Fibroblast of the aortic adventitia (primary cell): ENCODE data around the gene LMX1B. TPM values are rescaled to one million over a fixed set of nuclear protein-coding genes. Genes with fewer than 3 reads are reported as not detected.
"Not testable (repeated sequence)": the region's sequence is repeated elsewhere in the genome, so short reads cannot be mapped to it uniquely, and the experiment has no call there.

Source experiments
- DNase-seq: peaks from one replicate; pipeline ENCODE4 v3.0.0-alpha.2; 2010; ENCODE audit warnings: low read depth
- H3K4me3 ChIP-seq: 2 replicates; pipeline ENCODE4 v1.5.1; 2011; ENCODE audit warnings: low read depth, mild to moderate bottlenecking, control low read depth, low read length, moderate library complexity
- CTCF ChIP-seq: IDR thresholded peaks from 2 replicates; pipeline ENCODE4 v1.5.1; 2011; ENCODE audit warnings: mild to moderate bottlenecking, low read length, control low read depth, inconsistent platforms; ENCODE audit not compliant: insufficient read depth
- total RNA-seq: library from RNA; depleted of rRNA; stranded (reverse); fragments of >200 nt; gene quantifications from 2 replicates; pipeline ENCODE4 v1.2.3, GENCODE V29; 2012; ENCODE audit warnings: low replicate concordance

LMX1B gene
- total RNA-seq, 1 donor = not detected

DNA sequence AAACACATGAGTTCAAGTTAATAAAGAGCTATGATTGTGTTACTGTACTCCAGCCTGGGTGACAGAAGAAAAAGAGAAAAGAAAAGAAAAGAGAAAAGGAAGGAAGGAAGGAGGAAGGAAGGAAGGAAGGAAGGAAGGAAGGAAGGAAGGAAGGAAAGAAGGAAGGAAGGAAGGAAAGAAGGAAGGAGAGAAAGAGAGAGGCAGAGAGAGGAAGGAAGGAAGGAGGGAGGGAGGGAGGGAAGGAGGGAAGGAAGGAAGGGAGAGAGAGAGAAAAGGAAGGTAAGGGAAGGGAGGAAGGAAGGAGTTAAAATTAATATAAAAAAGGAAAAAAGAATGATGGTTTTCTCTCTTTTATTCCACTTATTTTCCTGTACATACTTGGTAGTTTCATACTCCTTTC lies 101.7 kb downstream of the LMX1B start:
- DNase-seq = no peak
- TF ChIP-seq CTCF = no peak
- H3K4me3 ChIP-seq = no peak overlapping the region

- H3K4me3 ChIP-seq, DNase-seq: not testable (repeated sequence)
These were observed 103.7 kb downstream of the LMX1B start for GRCh38 chr9:126717441-126717840.

DNA sequence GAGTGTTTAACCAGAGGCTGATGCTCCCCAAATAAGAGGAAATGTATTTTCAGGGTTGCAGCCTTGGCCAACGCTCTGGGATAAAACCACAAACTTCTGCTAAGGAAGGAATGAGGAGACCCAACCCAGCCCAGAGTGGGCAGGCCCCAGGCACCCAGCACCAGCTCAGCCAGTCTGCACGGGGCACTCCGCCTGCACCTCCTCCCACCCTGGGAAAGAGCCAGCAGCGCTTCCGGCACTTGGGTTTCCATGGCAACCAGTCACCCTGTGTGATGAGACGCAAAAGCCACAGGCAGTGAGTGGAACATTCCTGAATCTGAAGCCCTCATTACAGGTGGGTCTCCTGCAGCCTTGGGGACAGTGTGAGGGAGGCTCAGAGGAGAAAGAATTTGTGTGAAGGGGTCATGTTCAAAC lies 105.9 kb downstream of the LMX1B start:
- no peak overlapping the region for H3K4me3 ChIP-seq
- no peak for TF ChIP-seq CTCF
- no peak for DNase-seq

DNA sequence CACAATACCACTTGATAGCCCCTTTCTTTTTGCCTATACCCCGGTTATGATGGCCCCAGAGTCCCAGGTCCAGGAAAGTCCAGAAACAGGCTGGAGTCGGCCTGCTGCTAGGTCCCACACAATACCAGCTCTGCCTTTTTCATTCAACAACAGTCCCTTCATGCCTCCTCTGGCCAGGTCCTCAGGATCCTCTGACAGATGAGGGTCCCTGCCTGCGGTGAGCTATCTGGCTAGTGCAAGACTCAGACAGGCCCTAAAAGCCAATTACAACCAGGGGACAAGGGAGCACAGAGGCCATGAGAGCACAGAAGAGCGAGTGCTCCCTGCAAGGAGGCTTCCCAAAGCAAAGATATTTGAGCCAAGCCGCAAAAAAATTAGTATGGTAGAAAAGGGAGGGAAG lies 106.3 kb downstream of the LMX1B start:
- DNase-seq = no peak
- TF ChIP-seq CTCF = no peak
- no peak overlapping the region for H3K4me3 ChIP-seq

DNA sequence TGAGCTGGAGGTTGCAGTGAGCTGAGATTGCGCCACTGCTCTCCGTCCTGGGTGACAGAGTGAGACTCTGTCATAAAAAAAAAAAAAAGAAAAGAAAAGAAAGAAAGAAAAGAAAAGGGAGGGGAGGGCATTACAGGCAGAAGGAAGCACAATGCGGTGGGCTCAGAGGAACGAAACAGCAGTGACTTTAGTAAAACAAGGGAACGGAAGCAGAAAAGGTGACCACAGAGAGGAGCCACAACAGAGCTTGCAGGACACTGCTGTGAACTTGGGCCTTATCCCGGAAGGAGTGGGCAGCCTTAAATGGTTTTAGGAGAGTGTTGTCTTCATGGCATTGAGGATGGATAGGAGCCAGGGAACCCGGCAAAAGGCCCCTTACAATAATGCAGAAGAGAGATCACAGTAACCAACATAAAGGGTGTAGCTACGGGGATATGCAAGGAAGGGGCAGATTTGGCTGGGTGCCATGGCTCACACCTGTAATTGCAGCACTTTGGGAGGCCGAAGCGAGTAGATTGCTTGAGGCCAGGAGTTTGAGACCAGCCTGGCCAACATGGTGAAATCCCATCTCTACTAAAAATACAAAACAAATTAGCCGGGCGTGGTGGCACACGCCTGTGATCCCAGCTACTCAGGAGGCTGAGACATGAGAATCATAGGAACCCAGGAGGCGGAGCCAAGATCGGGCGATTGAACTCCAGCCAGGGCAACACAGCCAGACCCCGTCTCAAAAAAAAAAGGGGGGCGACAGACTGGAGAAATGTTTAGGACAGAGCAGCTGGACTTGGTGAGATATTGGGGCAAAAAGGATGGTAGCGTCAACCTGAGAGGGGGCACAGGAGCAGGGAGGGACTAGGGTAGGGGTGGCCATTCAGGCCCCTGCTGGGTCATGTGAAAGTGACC lies 107.2 kb downstream of the LMX1B start:
- no peak for TF ChIP-seq CTCF
- no peak overlapping the region for H3K4me3 ChIP-seq
- DNase-seq = no peak

DNA sequence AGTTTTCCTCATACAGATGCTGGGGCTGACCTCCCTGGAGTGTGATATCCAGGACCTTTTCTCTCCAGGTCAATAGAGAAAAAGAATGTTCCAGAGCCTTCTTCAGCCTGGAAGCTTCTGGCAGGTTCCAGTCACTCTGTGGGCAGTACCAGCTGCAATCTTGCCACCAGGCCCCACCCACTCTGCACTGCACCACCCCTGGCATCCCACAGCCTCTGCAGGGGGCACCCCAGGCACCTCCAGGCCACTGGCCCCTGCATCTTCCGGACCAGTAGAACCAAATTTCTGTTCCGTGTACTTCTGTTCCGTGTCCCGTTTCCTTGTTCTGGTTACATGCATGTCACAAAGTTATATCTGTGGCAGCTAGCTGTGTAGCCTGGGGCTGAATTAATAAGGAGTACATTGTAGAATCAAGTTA lies 107.8 kb downstream of the LMX1B start:
- DNase-seq = no peak
- no peak overlapping the region for H3K4me3 ChIP-seq
- no peak for TF ChIP-seq CTCF

DNA sequence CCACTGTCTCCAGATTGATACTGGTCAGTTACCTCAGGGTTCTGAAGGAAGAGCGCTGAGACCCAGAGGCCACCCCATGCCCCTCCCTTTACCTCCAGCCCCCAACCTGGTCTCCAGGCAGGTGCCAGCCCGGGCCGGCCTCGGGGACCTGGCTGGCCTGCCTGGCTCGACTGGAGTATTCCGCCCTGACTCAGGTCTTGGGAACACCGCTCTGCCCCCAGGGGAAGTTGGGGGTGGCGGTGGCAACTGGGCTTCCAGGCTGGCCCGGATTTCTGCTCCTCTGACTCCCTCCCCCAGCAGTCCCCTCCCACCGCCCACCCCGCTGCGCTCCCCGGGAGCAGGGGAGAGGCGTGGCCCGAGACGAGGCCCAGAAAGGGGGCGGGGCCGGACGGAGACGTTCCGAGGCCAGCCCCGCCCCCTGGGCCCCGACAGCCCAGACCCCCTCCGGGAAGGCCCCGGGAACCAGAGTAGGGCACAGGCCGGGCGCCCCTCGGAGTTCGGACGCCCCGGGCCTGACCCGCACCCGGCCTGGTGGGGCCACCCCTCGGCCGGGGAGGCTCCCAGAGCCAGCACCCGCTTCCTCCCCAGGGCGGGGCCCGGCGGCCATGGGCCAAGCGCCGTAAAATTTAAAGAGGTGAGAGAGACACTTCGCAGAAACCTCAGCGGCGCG lies 108.7 kb downstream of the LMX1B start:
- H3K4me3 ChIP-seq = peak overlapping the region; percentile 53
- no peak for DNase-seq

More for the DNA sequence above, 108.7 kb downstream of the LMX1B start:
- no peak for TF ChIP-seq CTCF
